Measurements from ENCODE around the gene MARVELD2. TPM values are rescaled to one million over a fixed set of nuclear protein-coding genes. Genes with fewer than 3 reads are reported as not detected.
"Not testable (repeated sequence)": the region's sequence is repeated elsewhere in the genome, so short reads cannot be mapped to it uniquely, and the experiment has no call there.

MARVELD2 gene
- total RNA-seq, 2 experiments from 2014 or later, result 0.29 to 0.60 TPM

DNA sequence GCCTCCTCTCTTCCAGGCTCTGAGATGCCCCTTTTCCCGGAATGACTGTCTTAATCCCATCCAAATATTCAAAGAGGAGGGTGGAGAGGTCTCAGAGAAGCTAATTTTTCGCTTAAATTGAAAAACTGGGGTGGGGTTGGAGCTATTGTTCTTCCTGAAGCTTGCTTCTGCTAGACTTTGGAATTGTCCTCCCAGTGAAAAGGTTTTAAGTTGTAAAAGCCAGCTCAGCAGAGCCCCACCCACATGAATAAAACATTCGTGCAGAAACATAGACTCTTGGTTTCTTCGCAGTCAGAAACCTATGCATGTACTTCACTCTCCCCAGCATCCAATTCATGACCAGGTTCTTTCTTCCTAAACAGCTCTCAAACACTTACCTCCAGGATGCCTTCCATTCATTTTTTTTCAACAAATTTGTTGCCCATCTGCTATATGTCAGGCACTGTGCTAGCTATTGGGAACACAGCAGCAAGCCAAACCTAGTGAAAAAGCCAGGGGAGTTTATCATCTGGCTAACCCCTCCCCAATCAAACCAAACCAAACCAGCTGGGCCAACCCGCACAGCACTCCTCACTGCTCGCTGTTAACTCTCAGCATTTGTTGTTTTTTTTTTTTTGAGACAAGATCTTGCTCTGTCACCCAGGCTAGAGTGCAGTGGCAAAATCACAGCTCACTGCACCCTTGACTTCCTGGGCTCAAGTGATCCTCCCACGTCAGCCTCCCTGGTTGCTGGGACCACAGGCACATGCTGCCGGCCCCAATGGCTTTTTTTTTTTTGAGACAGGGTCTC lies 39.7 kb downstream of the MARVELD2 start:
- Mint-ChIP-seq H3K4me3 (no peak overlapping the region), H3K9me3 (peaks cover 3% of the 10 kb centered on the region), H3K4me1 (ENCODE audit: low read depth) (no peaks in the 10 kb centered on the region), H3K27me3 (no peaks in the 10 kb centered on the region), H3K27ac (no peak overlapping the region), H3K36me3 (ENCODE audit: low read depth) (no peaks in the 10 kb centered on the region)
- ATAC-seq (no peak), DNase-seq (no peak)
- intact Hi-C loops (cut with micrococcal nuclease), result no loop called here
- no peak for TF ChIP-seq CTCF (IDR thresholded peaks at IDR 0.05)
- ChIA-PET POLR2A (interaction anchor here (1.2 kb wide), 1 partner anchor 25 kb away, joined by 3 read pairs; no protein-coding TSS in a partner anchor), CTCF (no interaction called here)

GRCh38 chr5:69455428-69455988 lies 40.6 kb downstream of the MARVELD2 start:
- DNase-seq; CTCF ChIA-PET; ATAC-seq; H3K4me3 Mint-ChIP-seq; H3K4me1 Mint-ChIP-seq (ENCODE audit: low read depth); H3K27me3 Mint-ChIP-seq; H3K27ac Mint-ChIP-seq; H3K36me3 Mint-ChIP-seq (ENCODE audit: low read depth); H3K9me3 Mint-ChIP-seq; intact Hi-C loops (cut with micrococcal nuclease): not testable (repeated sequence)
- POLR2A ChIA-PET, result interaction anchor here (1.2 kb wide), 1 partner anchor 26 kb away, joined by 3 read pairs; no protein-coding TSS in a partner anchor

DNA sequence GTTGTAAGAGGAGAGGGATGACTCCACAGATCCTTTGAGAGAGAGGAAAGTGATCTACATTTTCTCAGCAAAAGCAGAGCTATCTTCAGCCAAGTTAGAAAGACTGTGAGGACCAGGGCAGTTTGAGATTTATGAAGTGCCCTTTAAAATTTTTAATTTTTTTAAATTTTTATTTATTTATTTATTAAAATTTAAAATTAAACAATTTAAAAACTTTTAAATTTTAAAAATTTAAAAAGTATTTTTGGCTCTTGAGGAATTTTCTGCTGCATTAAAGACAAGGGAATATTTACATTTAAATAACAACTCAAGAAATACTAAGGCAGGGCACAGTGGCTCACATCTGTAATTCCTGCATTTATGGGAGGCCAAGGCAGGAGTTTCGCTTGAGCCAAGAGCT lies 47.3 kb downstream of the MARVELD2 start:
- no peak overlapping the region for H3K4me3 Mint-ChIP-seq
- no peaks in the 10 kb centered on the region for H3K36me3 Mint-ChIP-seq (ENCODE audit: low read depth)
- CTCF ChIA-PET, result no interaction called here

GRCh38 chr5:69466375-69466774 lies 51.5 kb downstream of the MARVELD2 start:
- DNase-seq, result not testable (repeated sequence)

More for the DNA sequence above, 47.3 kb downstream of the MARVELD2 start:
- H3K9me3 Mint-ChIP-seq, result no peaks in the 10 kb centered on the region
- no peak overlapping the region for H3K27ac Mint-ChIP-seq
- H3K27me3 Mint-ChIP-seq, result no peaks in the 10 kb centered on the region
- no peak for ATAC-seq
- intact Hi-C loops (cut with micrococcal nuclease), result no loop called here
- DNase-seq, result no peak
- no peaks in the 10 kb centered on the region for H3K4me1 Mint-ChIP-seq (ENCODE audit: low read depth)
- TF ChIP-seq CTCF (IDR thresholded peaks at IDR 0.05), result no peak
- POLR2A ChIA-PET, result no interaction called here

DNA sequence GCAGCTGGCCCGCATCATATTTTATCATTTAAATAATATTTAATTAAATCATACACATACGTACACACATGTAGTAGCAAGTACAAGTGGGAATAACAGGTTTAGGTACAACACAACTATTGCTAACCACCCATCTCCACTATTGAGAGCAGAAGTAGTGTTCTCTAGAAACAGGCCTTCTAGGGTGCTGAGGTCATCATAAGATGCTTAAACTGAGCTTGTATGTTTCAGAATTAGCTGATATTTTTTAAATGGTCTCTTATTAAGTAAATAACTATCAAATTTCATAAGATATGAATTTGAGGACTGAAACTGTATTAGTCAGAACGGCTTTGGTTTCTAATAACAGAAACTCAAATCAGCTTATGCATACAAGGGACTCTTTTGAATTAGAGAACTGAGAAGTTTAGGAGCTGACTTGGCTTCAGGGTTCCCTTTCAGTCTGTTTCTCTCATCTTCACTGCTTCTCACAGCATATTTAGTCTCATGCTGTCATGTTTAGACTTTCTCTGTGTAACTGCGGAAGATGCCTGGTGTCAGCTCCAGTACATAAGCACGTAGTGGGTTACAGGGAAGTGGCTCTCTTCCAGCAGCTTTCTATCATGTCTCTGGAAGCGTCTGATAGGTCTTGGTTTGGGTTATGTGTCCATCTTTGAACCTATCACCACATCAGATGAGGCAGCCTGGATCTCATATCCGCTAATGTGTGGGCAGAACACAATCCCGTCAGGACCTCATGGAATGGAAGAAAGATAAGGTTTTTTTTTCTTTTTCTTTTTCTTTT lies 52.7 kb downstream of the MARVELD2 start:
- Mint-ChIP-seq H3K9me3 (no peaks in the 10 kb centered on the region), H3K4me3 (no peak overlapping the region), H3K27me3 (no peaks in the 10 kb centered on the region), H3K4me1 (ENCODE audit: low read depth) (no peaks in the 10 kb centered on the region), H3K36me3 (ENCODE audit: low read depth) (no peaks in the 10 kb centered on the region), H3K27ac (no peak overlapping the region)
- ATAC-seq (no peak), DNase-seq (no peak)
- intact Hi-C loops (cut with micrococcal nuclease), result no loop called here
- CTCF ChIA-PET, result no interaction called here
- POLR2A ChIA-PET, result no interaction called here
- no peak for TF ChIP-seq CTCF (IDR thresholded peaks at IDR 0.05)

More at GRCh38 chr5:69466375-69466774, 51.5 kb downstream of the MARVELD2 start:
- H3K27ac Mint-ChIP-seq; H3K9me3 Mint-ChIP-seq; H3K27me3 Mint-ChIP-seq; intact Hi-C loops (cut with micrococcal nuclease); ATAC-seq; H3K4me3 Mint-ChIP-seq; H3K36me3 Mint-ChIP-seq (ENCODE audit: low read depth); H3K4me1 Mint-ChIP-seq (ENCODE audit: low read depth); POLR2A ChIA-PET; CTCF ChIA-PET: not testable (repeated sequence)
